Large intestine (tissue), 3 donors: ENCODE data around the gene DNAJC27. TPM values are rescaled to one million over a fixed set of nuclear protein-coding genes. Genes with fewer than 3 reads are reported as not detected.
A peak's percentile ranks its signal among the peaks of the same experiment; 100 is the strongest.

Experiments
- DNase-seq, 2 donors: peaks; one replicate each; pipeline versions ENCODE4 v3.0.0 to v3.0.0-alpha.2; 2013
- H3K27ac ChIP-seq: one replicate; pipeline ENCODE4 v1.5.1; 2013; ENCODE audit warnings: low read length
- H3K27me3 ChIP-seq: 2 replicates; pipeline ENCODE4 v1.6.1; 2013; ENCODE audit warnings: low read length; ENCODE audit not compliant: control insufficient read depth, insufficient read depth
- H3K36me3 ChIP-seq: 2 replicates; pipeline ENCODE4 v1.6.1; 2013; ENCODE audit warnings: low read length; ENCODE audit not compliant: control insufficient read depth, insufficient read depth
- H3K4me1 ChIP-seq: one replicate; pipeline ENCODE4 v1.6.1; 2013; ENCODE audit warnings: low read length; ENCODE audit not compliant: control insufficient read depth, insufficient read depth
- H3K4me3 ChIP-seq: one replicate; pipeline ENCODE4 v1.5.1; 2013; ENCODE audit warnings: low read length
- H3K9me3 ChIP-seq: one replicate; pipeline ENCODE4 v1.6.1; 2013; ENCODE audit warnings: mild to moderate bottlenecking, low read depth, low read length, moderate library complexity; ENCODE audit not compliant: control insufficient read depth
- WGBS: methylation state at CpG from one replicate; pipeline ENCODE4 v1.1.5; 2013; ENCODE audit warnings: low lambda C conversion rate; ENCODE audit not compliant: insufficient coverage; 5-methylcytosine and 5-hydroxymethylcytosine counted together
- polyA plus RNA-seq: library from polyadenylated mRNA; unstranded; fragments of 120-200 nt; gene quantifications from one replicate; pipeline ENCODE4 v1.2.1, GENCODE V29; 2013

The DNAJC27 gene
- polyA plus RNA-seq, 1 donor, result 6.5 TPM

- Histone ChIP-seq H3K4me1 (peaks cover 20% of the 10 kb centered on the region), H3K27me3 (peaks cover 5% of the 10 kb centered on the region), H3K36me3 (no peaks in the 10 kb centered on the region), H3K9me3 (no peaks in the 10 kb centered on the region), H3K4me3 (peak overlapping the region; percentile 47), H3K27ac (peak overlapping the region; percentile 10)
- no peak for DNase-seq
- WGBS, result no CpG with 5 or more reads among the region's 13 CpGs
Observed at GRCh38 chr2:24919037-24919505, 52.7 kb downstream of the DNAJC27 start.

GRCh38 chr2:24918326-24919036, 53.3 kb downstream of the DNAJC27 start:
- no peak for DNase-seq
- Histone ChIP-seq H3K4me3 (peak overlapping the region; percentile 47), H3K27me3 (peaks cover 5% of the 10 kb centered on the region), H3K27ac (no peak overlapping the region), H3K4me1 (peaks cover 24% of the 10 kb centered on the region), H3K36me3 (no peaks in the 10 kb centered on the region), H3K9me3 (no peaks in the 10 kb centered on the region)
- WGBS, result no CpG with 5 or more reads among the region's 42 CpGs

GRCh38 chr2:24917731-24918325, 53.9 kb downstream of the DNAJC27 start:
- no CpG with 5 or more reads among the region's 12 CpGs for WGBS
- no peaks in the 10 kb centered on the region for H3K36me3 ChIP-seq
- peaks cover 5% of the 10 kb centered on the region for H3K27me3 ChIP-seq
- DNase-seq, result no peak
- H3K4me3 ChIP-seq, result no peak overlapping the region
- H3K9me3 ChIP-seq, result no peaks in the 10 kb centered on the region
- H3K27ac ChIP-seq, result no peak overlapping the region
- H3K4me1 ChIP-seq, result peaks cover 29% of the 10 kb centered on the region

- no CpG with 5 or more reads among the region's 7 CpGs for WGBS
Observed at GRCh38 chr2:24917086-24917485, 54.7 kb downstream of the DNAJC27 start.

GRCh38 chr2:24915796-24916195, 56.0 kb downstream of the DNAJC27 start:
- no peak overlapping the region for H3K27ac ChIP-seq
- no peaks in the 10 kb centered on the region for H3K36me3 ChIP-seq
- H3K4me1 ChIP-seq, result peaks cover 35% of the 10 kb centered on the region
- H3K4me3 ChIP-seq, result no peak overlapping the region
- H3K27me3 ChIP-seq, result peaks cover 3% of the 10 kb centered on the region
- WGBS, result no CpG with 5 or more reads among the region's 4 CpGs
- H3K9me3 ChIP-seq, result no peaks in the 10 kb centered on the region
- no peak for DNase-seq

More at GRCh38 chr2:24917086-24917485, 54.7 kb downstream of the DNAJC27 start:
- no peaks in the 10 kb centered on the region for H3K9me3 ChIP-seq
- H3K36me3 ChIP-seq, result no peaks in the 10 kb centered on the region
- DNase-seq, result no peak
- H3K27me3 ChIP-seq, result peaks cover 5% of the 10 kb centered on the region
- no peak overlapping the region for H3K4me3 ChIP-seq
- no peak overlapping the region for H3K27ac ChIP-seq
- peaks cover 34% of the 10 kb centered on the region for H3K4me1 ChIP-seq

- Histone ChIP-seq H3K27me3 (no peaks in the 10 kb centered on the region), H3K36me3 (no peaks in the 10 kb centered on the region), H3K4me1 (peaks cover 33% of the 10 kb centered on the region), H3K27ac (peak overlapping the region; percentile 2), H3K9me3 (no peaks in the 10 kb centered on the region), H3K4me3 (no peak overlapping the region)
- no CpG with 5 or more reads among the region's 8 CpGs for WGBS
- no peak for DNase-seq
Observed at GRCh38 chr2:24915175-24915574, 56.6 kb downstream of the DNAJC27 start.

GRCh38 chr2:24914713-24915112, 57.0 kb downstream of the DNAJC27 start:
- DNase-seq, result peak; percentile 87 to 91
- WGBS, result no CpG with 5 or more reads among the region's 5 CpGs
- H3K9me3 ChIP-seq, result no peaks in the 10 kb centered on the region

GRCh38 chr2:24913911-24914310, 57.8 kb downstream of the DNAJC27 start:
- Histone ChIP-seq H3K36me3 (no peaks in the 10 kb centered on the region), H3K27ac (no peak overlapping the region), H3K27me3 (no peaks in the 10 kb centered on the region), H3K4me3 (no peak overlapping the region), H3K9me3 (no peaks in the 10 kb centered on the region), H3K4me1 (peaks cover 30% of the 10 kb centered on the region)
- no CpG with 5 or more reads among the region's 9 CpGs for WGBS
- DNase-seq, result no peak

More at GRCh38 chr2:24914713-24915112, 57.0 kb downstream of the DNAJC27 start:
- Histone ChIP-seq H3K4me3 (no peak overlapping the region), H3K27ac (peak overlapping the region; percentile 2), H3K36me3 (no peaks in the 10 kb centered on the region), H3K27me3 (no peaks in the 10 kb centered on the region), H3K4me1 (peaks cover 33% of the 10 kb centered on the region)

- no peaks in the 10 kb centered on the region for H3K27me3 ChIP-seq
- H3K27ac ChIP-seq, result peak overlapping the region; percentile 18
- WGBS, result 80% methylated on average over 1 of the region's 10 CpGs
- no peaks in the 10 kb centered on the region for H3K9me3 ChIP-seq
- no peak overlapping the region for H3K4me3 ChIP-seq
- H3K4me1 ChIP-seq, result peaks cover 32% of the 10 kb centered on the region
- no peaks in the 10 kb centered on the region for H3K36me3 ChIP-seq
- DNase-seq, result no peak
Observed at GRCh38 chr2:24912986-24913385, 58.8 kb downstream of the DNAJC27 start.

GRCh38 chr2:24912523-24912922, 59.2 kb downstream of the DNAJC27 start:
- Histone ChIP-seq H3K9me3 (no peaks in the 10 kb centered on the region), H3K36me3 (no peaks in the 10 kb centered on the region), H3K27me3 (no peaks in the 10 kb centered on the region), H3K4me1 (peaks cover 32% of the 10 kb centered on the region), H3K4me3 (no peak overlapping the region), H3K27ac (no peak overlapping the region)
- WGBS, result 40% methylated on average over 1 of the region's 7 CpGs
- peak in 1 of 2 donors; percentile 79 for DNase-seq
